H9 (cell line): ENCODE results near the gene MICALL1. TPM values are rescaled to one million over a fixed set of nuclear protein-coding genes. Genes with fewer than 3 reads are reported as not detected.
A peak's percentile ranks its signal among the peaks of the same experiment; 100 is the strongest.

Experiments used
- DNase-seq: peaks from one replicate; pipeline ENCODE4 v3.0.0-alpha.2; 2017
- H2AFZ ChIP-seq: one replicate; pipeline ENCODE4 v1.6.1; 2013; ENCODE audit warnings: mild to moderate bottlenecking, low read length, control low read depth, moderate library complexity
- H2AK5ac ChIP-seq: 2 replicates; pipeline ENCODE4 v1.6.1; 2013; ENCODE audit warnings: low read length, control low read depth, mixed read lengths; ENCODE audit not compliant: insufficient read length
- H2BK120ac ChIP-seq: one replicate; pipeline ENCODE4 v1.6.1; 2013; ENCODE audit warnings: low read depth, mild to moderate bottlenecking, low read length, control low read depth, inconsistent platforms; ENCODE audit not compliant: poor library complexity, severe bottlenecking
- H2BK12ac ChIP-seq: 2 replicates; pipeline ENCODE4 v1.6.1; 2013; ENCODE audit warnings: low read length, control low read depth, mixed read lengths, low read depth; ENCODE audit not compliant: insufficient read length
- H2BK15ac ChIP-seq: 2 replicates; pipeline ENCODE4 v1.6.1; 2013; ENCODE audit warnings: low read depth, low read length, control low read depth
- H2BK20ac ChIP-seq: one replicate; pipeline ENCODE4 v1.6.1; 2013; ENCODE audit warnings: low read depth, mild to moderate bottlenecking, low read length, control low read depth, inconsistent platforms; ENCODE audit not compliant: poor library complexity, severe bottlenecking
- H2BK5ac ChIP-seq: 2 replicates; pipeline ENCODE4 v1.6.1; 2013; ENCODE audit warnings: low read length, control low read depth, mixed read lengths; ENCODE audit not compliant: insufficient read length
- H3K14ac ChIP-seq: 2 replicates; pipeline ENCODE4 v1.6.1; 2013; ENCODE audit warnings: low read length, control low read depth; ENCODE audit not compliant: insufficient read depth
- H3K18ac ChIP-seq: 2 replicates; pipeline ENCODE4 v1.6.1; 2013; ENCODE audit warnings: low read depth, mild to moderate bottlenecking, mixed read lengths, low read length, control low read depth; ENCODE audit not compliant: insufficient read length
- H3K23ac ChIP-seq: 2 replicates; pipeline ENCODE4 v1.6.1; 2013; ENCODE audit warnings: low read length, control low read depth, mixed read lengths, low read depth; ENCODE audit not compliant: insufficient read length
- H3K23me2 ChIP-seq: 2 replicates; pipeline ENCODE4 v1.6.1; 2013; ENCODE audit warnings: low read depth, mild to moderate bottlenecking, mixed read lengths, low read length, control low read depth; ENCODE audit not compliant: insufficient read length, poor library complexity, severe bottlenecking
- H3K27ac ChIP-seq: 2 replicates; pipeline ENCODE4 v1.5.1; 2013; ENCODE audit warnings: low read length, control low read depth, mixed read lengths, low read depth; ENCODE audit not compliant: insufficient read length
- H3K27me3 ChIP-seq: 2 replicates; pipeline ENCODE4 v1.6.1; 2013; ENCODE audit warnings: low read length, control low read depth, inconsistent platforms; ENCODE audit not compliant: insufficient read depth
- H3K4ac ChIP-seq: 2 replicates; pipeline ENCODE4 v1.6.1; 2013; ENCODE audit warnings: low read depth, mild to moderate bottlenecking, control low read depth, inconsistent platforms, low read length, moderate library complexity
- H3K4me1 ChIP-seq: 2 replicates; pipeline ENCODE4 v1.6.1; 2013; ENCODE audit warnings: low read length, control low read depth, inconsistent platforms; ENCODE audit not compliant: insufficient read depth
- H3K4me2 ChIP-seq: 2 replicates; pipeline ENCODE4 v1.6.1; 2013; ENCODE audit warnings: low read length, control low read depth, mixed read lengths; ENCODE audit not compliant: insufficient read length, insufficient read depth
- H3K56ac ChIP-seq: 2 replicates; pipeline ENCODE4 v1.6.1; 2013; ENCODE audit warnings: low read depth, mild to moderate bottlenecking, mixed read lengths, low read length, control low read depth; ENCODE audit not compliant: insufficient read length
- H3K79me1 ChIP-seq: 2 replicates; pipeline ENCODE4 v1.6.1; 2013; ENCODE audit warnings: low read depth, mild to moderate bottlenecking, moderate library complexity, low read length, control low read depth, inconsistent platforms; ENCODE audit not compliant: insufficient read depth, poor library complexity, severe bottlenecking
- H3K79me2 ChIP-seq: 2 replicates; pipeline ENCODE4 v1.6.1; 2013; ENCODE audit warnings: low read length, control low read depth, inconsistent platforms; ENCODE audit not compliant: insufficient read depth
- H3K9ac ChIP-seq: 2 replicates; pipeline ENCODE4 v1.6.1; 2013; ENCODE audit warnings: low read length, control low read depth, mixed read lengths; ENCODE audit not compliant: insufficient read length; ENCODE audit errors: extremely low read depth
- H3K9me3 ChIP-seq: one replicate; pipeline ENCODE4 v1.6.1; 2013; ENCODE audit warnings: low read depth, low read length, inconsistent platforms; ENCODE audit not compliant: control insufficient read depth
- H3T11ph ChIP-seq: one replicate; pipeline ENCODE4 v1.6.1; 2013; ENCODE audit warnings: mild to moderate bottlenecking, low read length, control low read depth, inconsistent platforms
- H4K20me1 ChIP-seq: one replicate; pipeline ENCODE4 v1.6.1; 2013; ENCODE audit not compliant: control insufficient read depth, insufficient read length, insufficient read depth
- H4K5ac ChIP-seq: 2 replicates; pipeline ENCODE4 v1.6.1; 2013; ENCODE audit warnings: low read depth, mild to moderate bottlenecking, mixed read lengths, low read length, control low read depth; ENCODE audit not compliant: insufficient read length
- H4K8ac ChIP-seq: replicated peaks from 2 replicates; pipeline ENCODE4 v1.6.1; 2013; ENCODE audit warnings: low read length, control low read depth, mixed read lengths, low read depth; ENCODE audit not compliant: insufficient read length
- H4K91ac ChIP-seq: 2 replicates; pipeline ENCODE4 v1.6.1; 2013; ENCODE audit warnings: low read depth, mild to moderate bottlenecking, moderate library complexity, mixed read lengths, low read length, control low read depth; ENCODE audit not compliant: insufficient read length
- H3K27ac Mint-ChIP-seq, 3 experiments: 2 replicates in 2 of 3; 3 replicates in 1 of 3; pipeline ENCODE4 v1.8.0; 2020 to 2021; ENCODE audit warnings: mixed read lengths in 3 of 3, mild to moderate bottlenecking in 1 of 3, moderate library complexity in 1 of 3
- H3K27me3 Mint-ChIP-seq: 2 replicates; pipeline ENCODE4 v1.8.0; 2021; ENCODE audit warnings: low read depth, mild to moderate bottlenecking, moderate library complexity, mixed read lengths
- H3K36me3 Mint-ChIP-seq, 3 experiments: 2 replicates in 2 of 3; 3 replicates in 1 of 3; pipeline ENCODE4 v1.8.0; 2020 to 2021; ENCODE audit warnings: low read depth in 3 of 3, mixed read lengths in 3 of 3; ENCODE audit not compliant: insufficient read depth in 1 of 3
- H3K4me1 Mint-ChIP-seq, 2 experiments: 2 replicates each; pipeline ENCODE4 v1.8.0; 2020; ENCODE audit warnings: mixed read lengths in 2 of 2
- H3K4me3 Mint-ChIP-seq, 2 experiments: 2 replicates in 1 of 2; 3 replicates in 1 of 2; pipeline ENCODE4 v1.8.0; 2020 to 2021; ENCODE audit warnings: mild to moderate bottlenecking in 2 of 2, mixed read lengths in 2 of 2, moderate library complexity in 1 of 2
- H3K9me3 Mint-ChIP-seq, 2 experiments: 2 replicates in 1 of 2; 3 replicates in 1 of 2; pipeline ENCODE4 v1.8.0; 2020; ENCODE audit warnings: mild to moderate bottlenecking in 2 of 2, mixed read lengths in 2 of 2, moderate library complexity in 1 of 2
- CTCF ChIP-seq: fragments of 200-600 bp; sonication (generic); conservative IDR thresholded peaks from 3 replicates; pipeline ENCODE4 v1.8.0; 2021; ENCODE audit warnings: antibody characterized with exemption, mild to moderate bottlenecking
- WGBS: extraction: QIAGEN DNeasy Blood & Tissue Kit; methylation state at CpG from one replicate; pipeline ENCODE4 v1.1.7; 2013; ENCODE audit warnings: missing lambda C conversion rate, low lambda C conversion rate, mixed read lengths; ENCODE audit not compliant: insufficient read length; ENCODE audit errors: extremely low coverage; 5-methylcytosine and 5-hydroxymethylcytosine counted together
- total RNA-seq: library from RNA; stranded (reverse); gene quantifications from 2 replicates; pipeline ENCODE4 v1.2.1, GENCODE V29; 2021

MICALL1 gene
- total RNA-seq, 1 experiment from 2014 or later: 33.3 TPM

- no peak within 1 kb of the TSS; the same call in 1 of the 2 replicates for H2BK15ac ChIP-seq
- H2BK5ac ChIP-seq: no peak within 1 kb of the TSS
- no peak within 1 kb of the TSS for H3K4ac ChIP-seq
- Mint-ChIP-seq H3K4me3 (peak within 1 kb of the TSS; percentile 100), H3K4me1 (peaks cover 19 to 23% of the 10 kb centered on the region in 2 experiments), H3K27me3 (peaks cover 2% of the 10 kb centered on the region), H3K36me3 (peaks cover 15 to 27% (median 20%) of the 10 kb centered on the region in 3 experiments; a peak in 6 of 7 replicates), H3K27ac (peak within 1 kb of the TSS; percentile 15 to 99 (median 98)), H3K9me3 (no peaks in the 10 kb centered on the region)
- H3T11ph ChIP-seq: no peak within 1 kb of the TSS
- DNase-seq: peak; percentile 94
- no peaks in the 10 kb centered on the region for H3K27me3 ChIP-seq
- peaks cover 13% of the 10 kb centered on the region for H3K23me2 ChIP-seq
- H3K79me2 ChIP-seq: peaks cover 6% of the 10 kb centered on the region; the same call in 1 of the 2 replicates
- no peak within 1 kb of the TSS for H2AFZ ChIP-seq
- no peak within 1 kb of the TSS for H2BK12ac ChIP-seq
- TF ChIP-seq CTCF: no peak
- no peaks in the 10 kb centered on the region for H4K20me1 ChIP-seq
- no peak within 1 kb of the TSS for H4K91ac ChIP-seq
- no peak within 1 kb of the TSS for H3K27ac ChIP-seq
- no peak within 1 kb of the TSS for H2BK120ac ChIP-seq
- no peak within 1 kb of the TSS for H3K23ac ChIP-seq
- no peak within 1 kb of the TSS for H4K5ac ChIP-seq
- no peaks in the 10 kb centered on the region for H3K9me3 ChIP-seq
- peaks cover 7% of the 10 kb centered on the region for H3K79me1 ChIP-seq
- H2AK5ac ChIP-seq: no peak within 1 kb of the TSS
- WGBS: no CpG with 5 or more reads among the region's 52 CpGs
- no peak within 1 kb of the TSS for H3K56ac ChIP-seq
- no peak within 1 kb of the TSS for H3K18ac ChIP-seq
- peak within 1 kb of the TSS; percentile 52 for H3K9ac ChIP-seq
- H3K4me2 ChIP-seq: peak within 1 kb of the TSS; percentile 97
- H3K4me1 ChIP-seq: no peaks in the 10 kb centered on the region
- no peak within 1 kb of the TSS for H4K8ac ChIP-seq
- no peak within 1 kb of the TSS for H2BK20ac ChIP-seq
- peak within 1 kb of the TSS; percentile 65 for H3K14ac ChIP-seq
These were observed 47.5 kb downstream of the MICALL1 start, which contains the start of the genes C22orf23 and POLR2F for GRCh38 chr22:37953437-37954179. TSS of gene C22orf23 (minus strand) at chr22:37953601. CDS start at chr22:37953149, 452 bp downstream. TSS of gene POLR2F (plus strand) at chr22:37953699. CDS start at chr22:37953788, 89 bp downstream.
